Prostate gland (tissue), 2 donors: ENCODE results near the gene TNIP3.

Experiments
- POLR2A ChIP-seq: fragments of 450-650 bp; IDR thresholded peaks from one replicate; pipeline ENCODE4 v1.6.1; 2016; ENCODE audit warnings: antibody characterized with exemption, mild to moderate bottlenecking
- POLR2AphosphoS5 ChIP-seq: sonication (generic); formaldehyde crosslinking; IDR thresholded peaks from one replicate; pipeline ENCODE4 v1.6.1; 2017; ENCODE audit warnings: antibody characterized with exemption
- TF ChIP-seq, protein P1 (sequence below), 4 experiments: fragments of 200-600 bp in 2 of 4; fragments of 450-650 bp in 2 of 4; sonication (generic) in 2 of 4; IDR thresholded peaks; 1 replicate in 3 of 4; 2 replicates in 1 of 4; pipeline ENCODE4 v1.5.1; 2016 to 2019; ENCODE audit warnings: antibody characterized with exemption in 4 of 4, mild to moderate bottlenecking in 2 of 4, moderate library complexity in 2 of 4

DNA sequence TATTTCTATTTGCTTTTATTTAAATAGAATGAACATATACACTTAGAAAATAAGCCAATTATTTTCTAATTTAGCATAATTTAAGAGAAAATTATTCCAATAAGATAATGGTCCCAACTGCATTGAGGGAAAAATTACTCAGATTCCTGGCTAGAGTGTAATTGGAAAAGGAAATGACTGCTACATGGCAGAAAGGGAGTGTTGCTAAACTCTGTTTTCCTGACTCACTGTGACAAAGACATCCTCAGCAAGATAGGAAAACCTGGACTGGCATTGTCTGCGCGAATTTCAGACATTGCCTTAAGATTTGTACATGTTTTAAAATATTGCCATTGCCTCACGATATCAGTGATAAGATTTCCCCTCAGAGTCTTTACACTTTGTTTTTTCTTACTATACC, 8.2 kb downstream of the TNIP3 start:
- TF ChIP-seq POLR2A = no peak
- no peak for TF ChIP-seq POLR2AphosphoS5
- TF ChIP-seq, protein P1, sequence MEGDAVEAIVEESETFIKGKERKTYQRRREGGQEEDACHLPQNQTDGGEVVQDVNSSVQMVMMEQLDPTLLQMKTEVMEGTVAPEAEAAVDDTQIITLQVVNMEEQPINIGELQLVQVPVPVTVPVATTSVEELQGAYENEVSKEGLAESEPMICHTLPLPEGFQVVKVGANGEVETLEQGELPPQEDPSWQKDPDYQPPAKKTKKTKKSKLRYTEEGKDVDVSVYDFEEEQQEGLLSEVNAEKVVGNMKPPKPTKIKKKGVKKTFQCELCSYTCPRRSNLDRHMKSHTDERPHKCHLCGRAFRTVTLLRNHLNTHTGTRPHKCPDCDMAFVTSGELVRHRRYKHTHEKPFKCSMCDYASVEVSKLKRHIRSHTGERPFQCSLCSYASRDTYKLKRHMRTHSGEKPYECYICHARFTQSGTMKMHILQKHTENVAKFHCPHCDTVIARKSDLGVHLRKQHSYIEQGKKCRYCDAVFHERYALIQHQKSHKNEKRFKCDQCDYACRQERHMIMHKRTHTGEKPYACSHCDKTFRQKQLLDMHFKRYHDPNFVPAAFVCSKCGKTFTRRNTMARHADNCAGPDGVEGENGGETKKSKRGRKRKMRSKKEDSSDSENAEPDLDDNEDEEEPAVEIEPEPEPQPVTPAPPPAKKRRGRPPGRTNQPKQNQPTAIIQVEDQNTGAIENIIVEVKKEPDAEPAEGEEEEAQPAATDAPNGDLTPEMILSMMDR (IDR thresholded peaks at IDR 0.05) = no peak
